Astrocyte (in vitro differentiated cells and primary cell): Measurements from ENCODE around the gene NUP58. TPM values are rescaled to one million over a fixed set of nuclear protein-coding genes. Genes with fewer than 3 reads are reported as not detected.

Experiments
- DNase-seq: peaks from one replicate; pipeline ENCODE4 v3.0.0-alpha.2; 2010; ENCODE audit warnings: low read depth
- FAIRE-seq: peaks from 2 replicates; lab custom pipeline; 2011; peaks lifted over from hg19 to GRCh38; lab: Jason Lieb, UNC
- H2AFZ ChIP-seq: 2 replicates; pipeline ENCODE4 v1.6.0; 2012; ENCODE audit warnings: low read depth, low read length, inconsistent platforms
- H3K27ac ChIP-seq: 2 replicates; pipeline ENCODE4 v1.5.1; 2011; ENCODE audit warnings: low read depth, low read length, inconsistent platforms
- H3K27me3 ChIP-seq: 2 replicates; pipeline ENCODE4 v1.6.0; 2011; ENCODE audit warnings: low read length, inconsistent platforms; ENCODE audit not compliant: insufficient read depth
- H3K36me3 ChIP-seq: 2 replicates; pipeline ENCODE4 v1.5.1; 2011; ENCODE audit warnings: low read length, inconsistent platforms; ENCODE audit not compliant: insufficient read depth
- H3K4me1 ChIP-seq: 2 replicates; pipeline ENCODE4 v1.5.1; 2011; ENCODE audit warnings: low read length, inconsistent platforms; ENCODE audit not compliant: insufficient read depth
- H3K4me2 ChIP-seq: 2 replicates; pipeline ENCODE4 v1.6.0; 2012; ENCODE audit warnings: low read length, inconsistent platforms
- H3K4me3 ChIP-seq: 2 replicates; pipeline ENCODE4 v1.5.1; 2011; ENCODE audit warnings: low read depth, mild to moderate bottlenecking, low read length, inconsistent platforms; ENCODE audit not compliant: insufficient read depth
- H3K79me2 ChIP-seq: 2 replicates; pipeline ENCODE4 v1.6.0; 2012; ENCODE audit warnings: mild to moderate bottlenecking, low read length, inconsistent platforms; ENCODE audit not compliant: insufficient read depth
- H3K9ac ChIP-seq: 2 replicates; pipeline ENCODE4 v1.6.0; 2012; ENCODE audit warnings: mild to moderate bottlenecking, low read length, inconsistent platforms
- H3K9me3 ChIP-seq: 2 replicates; pipeline ENCODE4 v1.5.1; 2012; ENCODE audit warnings: low read depth, mild to moderate bottlenecking, low read length, inconsistent platforms; ENCODE audit not compliant: insufficient read depth
- H4K20me1 ChIP-seq: 2 replicates; pipeline ENCODE4 v1.6.0; 2012; ENCODE audit warnings: low read length, inconsistent platforms; ENCODE audit not compliant: insufficient read depth
- H3K27ac Mint-ChIP-seq: one replicate; pipeline ENCODE4 v1.8.0; 2021; ENCODE audit warnings: mild to moderate bottlenecking, mixed read lengths; ENCODE audit not compliant: unreplicated experiment
- H3K27me3 Mint-ChIP-seq: one replicate; pipeline ENCODE4 v1.8.0; 2021; ENCODE audit warnings: low read depth, mixed read lengths; ENCODE audit not compliant: unreplicated experiment
- H3K36me3 Mint-ChIP-seq: one replicate; pipeline ENCODE4 v1.8.0; 2021; ENCODE audit warnings: low read depth, mixed read lengths; ENCODE audit not compliant: unreplicated experiment
- H3K4me1 Mint-ChIP-seq: one replicate; pipeline ENCODE4 v1.8.0; 2021; ENCODE audit warnings: low read depth, mixed read lengths; ENCODE audit not compliant: unreplicated experiment
- H3K4me3 Mint-ChIP-seq: one replicate; pipeline ENCODE4 v1.8.0; 2021; ENCODE audit warnings: mild to moderate bottlenecking, moderate library complexity, mixed read lengths; ENCODE audit not compliant: unreplicated experiment
- H3K9me3 Mint-ChIP-seq: one replicate; pipeline ENCODE4 v1.8.0; 2021; ENCODE audit warnings: mild to moderate bottlenecking, mixed read lengths; ENCODE audit not compliant: unreplicated experiment
- CTCF ChIP-seq: IDR thresholded peaks from 2 replicates; pipeline ENCODE4 v1.5.1; 2011; ENCODE audit warnings: low read depth, mild to moderate bottlenecking, inconsistent platforms, low read length, moderate library complexity; ENCODE audit not compliant: insufficient read depth
- EZH2 ChIP-seq: IDR thresholded peaks from 2 replicates; pipeline ENCODE4 v1.6.1; 2012; ENCODE audit warnings: mild to moderate bottlenecking, low read length, inconsistent platforms; ENCODE audit not compliant: insufficient read depth
- total RNA-seq: library from RNA; stranded (reverse); gene quantifications from 2 replicates; pipeline ENCODE4 v1.2.1, GENCODE V29; 2021

NUP58 gene
- total RNA-seq, 1 donor from 2014 or later: 53.2 TPM

DNA sequence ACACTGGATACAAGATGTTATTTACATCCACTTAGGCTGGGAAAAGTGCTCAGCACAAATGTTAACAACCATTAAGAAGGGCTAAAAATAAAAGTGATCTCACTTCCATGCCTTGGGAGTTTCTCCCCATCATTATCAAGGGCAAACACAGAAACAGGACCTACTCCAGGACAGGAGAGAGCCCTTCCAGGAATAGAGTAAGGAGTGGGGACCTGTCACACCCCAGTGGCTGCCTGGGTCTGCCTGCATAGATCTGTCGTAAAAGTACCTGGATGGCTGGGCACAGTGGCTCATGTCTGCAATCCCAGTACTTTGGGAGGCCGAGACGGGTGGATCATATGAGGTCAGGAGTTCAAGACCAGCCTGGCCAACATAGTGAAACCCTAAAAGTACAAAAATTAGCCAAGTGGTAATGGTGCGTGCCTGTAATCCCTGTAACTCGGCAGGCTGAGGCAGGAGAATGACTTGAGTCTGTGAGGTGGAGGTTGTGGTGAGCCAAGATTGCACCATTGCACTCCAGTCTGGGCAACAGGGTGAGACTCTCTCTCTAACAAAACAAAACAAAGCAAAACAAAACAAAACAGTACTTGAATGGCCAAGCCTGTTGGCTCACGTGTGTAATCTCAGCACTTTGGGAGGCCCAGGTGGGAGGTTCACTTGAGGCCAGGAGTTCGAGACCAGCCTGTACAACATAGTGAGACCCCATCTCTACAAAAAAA lies 76.0 kb downstream of the NUP58 start:
- H3K79me2 ChIP-seq: no peaks in the 10 kb centered on the region
- TF ChIP-seq EZH2: no peak
- no peak for TF ChIP-seq CTCF
- no peak overlapping the region for H3K9ac ChIP-seq
- DNase-seq: no peak
- no peaks in the 10 kb centered on the region for H3K9me3 Mint-ChIP-seq
- FAIRE-seq: no peak
- no peaks in the 10 kb centered on the region for H4K20me1 ChIP-seq
- no peaks in the 10 kb centered on the region for H3K36me3 ChIP-seq
- H3K9me3 ChIP-seq: peaks cover 3% of the 10 kb centered on the region
- H3K27me3 ChIP-seq: peaks cover 28% of the 10 kb centered on the region
- peaks cover 22% of the 10 kb centered on the region for H3K27me3 Mint-ChIP-seq
- H3K27ac Mint-ChIP-seq: no peak overlapping the region
- H3K4me3 ChIP-seq: no peak overlapping the region
- no peaks in the 10 kb centered on the region for H3K4me1 ChIP-seq
- H3K4me3 Mint-ChIP-seq: no peak overlapping the region
- peaks cover 3% of the 10 kb centered on the region for H3K4me1 Mint-ChIP-seq
- no peak overlapping the region for H3K4me2 ChIP-seq
- H3K36me3 Mint-ChIP-seq: no peaks in the 10 kb centered on the region
- no peak overlapping the region for H2AFZ ChIP-seq
- H3K27ac ChIP-seq: no peak overlapping the region

GRCh38 chr13:25378528-25378927 lies 77.1 kb downstream of the NUP58 start:
- Mint-ChIP-seq H3K4me1 (peaks cover 3% of the 10 kb centered on the region), H3K27me3 (peaks cover 11% of the 10 kb centered on the region)
- no peaks in the 10 kb centered on the region for H3K9me3 ChIP-seq

More at GRCh38 chr13:25378528-25378927, 77.1 kb downstream of the NUP58 start:
- no peaks in the 10 kb centered on the region for H3K36me3 Mint-ChIP-seq
- H4K20me1 ChIP-seq: no peaks in the 10 kb centered on the region
- no peak overlapping the region for H3K27ac Mint-ChIP-seq
- TF ChIP-seq EZH2 (no peak), CTCF (no peak)
- no peak for DNase-seq
- H3K4me2 ChIP-seq: no peak overlapping the region
- H3K27ac ChIP-seq: no peak overlapping the region
- no peaks in the 10 kb centered on the region for H3K79me2 ChIP-seq
- no peaks in the 10 kb centered on the region for H3K36me3 ChIP-seq
- H3K4me1 ChIP-seq: no peaks in the 10 kb centered on the region
- H2AFZ ChIP-seq: no peak overlapping the region
- FAIRE-seq: no peak
- no peak overlapping the region for H3K4me3 Mint-ChIP-seq
- H3K27me3 ChIP-seq: peaks cover 17% of the 10 kb centered on the region
- H3K9ac ChIP-seq: no peak overlapping the region
- H3K9me3 Mint-ChIP-seq: no peaks in the 10 kb centered on the region
- no peak overlapping the region for H3K4me3 ChIP-seq
